GM06990 (cell line): ENCODE measurements around the gene BCORL1.

ENCODE experiments used
- DNase-seq: peaks from one replicate; pipeline ENCODE4 v3.0.0-alpha.2; 2011; ENCODE audit not compliant: insufficient read length; ENCODE audit errors: extremely low read depth
- H3K27me3 ChIP-seq: replicated peaks from 2 replicates; pipeline ENCODE4 v1.6.0; 2011; ENCODE audit warnings: low read length; ENCODE audit not compliant: control insufficient read depth, insufficient read depth
- H3K36me3 ChIP-seq: 2 replicates; pipeline ENCODE4 v1.5.1; 2011; ENCODE audit warnings: low read length; ENCODE audit not compliant: control insufficient read depth, insufficient read depth
- H3K4me3 ChIP-seq: replicated peaks from 2 replicates; pipeline ENCODE4 v1.5.1; 2011; ENCODE audit warnings: low read depth, mild to moderate bottlenecking, control low read depth, low read length
- CTCF ChIP-seq: IDR thresholded peaks from 2 replicates; pipeline ENCODE4 v1.5.1; 2011; ENCODE audit warnings: low read length, control low read depth, mild to moderate bottlenecking, inconsistent platforms; ENCODE audit not compliant: insufficient read depth, poor library complexity, severe bottlenecking

Gene BCORL1

DNA sequence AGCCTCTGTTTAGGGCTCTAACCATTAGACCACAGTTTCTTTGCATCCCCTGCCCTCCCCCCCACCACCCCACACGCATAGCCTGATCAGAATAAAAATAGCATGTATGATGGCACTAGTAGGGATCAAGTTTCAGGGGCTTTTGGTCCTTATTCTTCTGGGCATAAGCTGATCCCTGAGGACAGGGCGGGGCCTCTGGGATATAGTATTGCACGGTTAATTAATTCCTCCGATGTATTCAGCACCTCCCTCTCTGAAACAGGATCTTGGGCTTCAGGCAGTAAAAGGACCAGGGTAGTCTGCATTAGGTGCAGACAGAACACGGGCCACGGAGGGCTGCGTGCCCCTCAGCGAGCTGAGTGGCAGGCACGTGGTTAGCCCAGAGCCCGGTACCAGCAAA is 70.8 kb downstream of the BCORL1 start:
- no peak for DNase-seq

DNA sequence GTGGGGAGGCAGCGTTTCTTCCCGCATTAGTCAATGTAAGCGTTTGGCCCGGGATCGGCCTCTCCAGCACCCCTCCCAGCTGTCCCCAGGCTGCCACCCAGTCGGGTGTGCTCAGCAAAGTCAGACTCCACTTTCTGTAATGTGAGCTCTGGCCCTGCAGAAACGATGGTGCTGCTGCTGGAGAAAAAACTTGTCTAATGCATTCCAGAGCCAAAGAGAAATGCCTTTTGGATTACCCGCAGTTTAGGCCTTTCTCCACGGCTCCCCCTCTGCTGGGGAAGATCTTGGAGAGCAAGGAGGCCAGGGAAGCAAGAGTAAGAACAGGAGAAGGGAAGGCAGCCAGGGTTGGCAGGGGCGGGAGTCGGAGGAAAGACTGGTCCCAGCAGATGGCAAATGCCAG is 72.7 kb downstream of the BCORL1 start:
- Histone ChIP-seq H3K4me3 (no peak overlapping the region), H3K36me3 (no peaks in the 10 kb centered on the region; the same call in 1 of the 2 replicates), H3K27me3 (no peaks in the 10 kb centered on the region)
- DNase-seq, result no peak
- TF ChIP-seq CTCF, result no peak

More for the DNA sequence above, 70.8 kb downstream of the BCORL1 start:
- TF ChIP-seq CTCF, result no peak
- Histone ChIP-seq H3K27me3 (no peaks in the 10 kb centered on the region), H3K36me3 (no peaks in the 10 kb centered on the region; the same call in 1 of the 2 replicates), H3K4me3 (no peak overlapping the region)

GRCh38 chrX:130055899-130056298 is 73.5 kb downstream of the BCORL1 start:
- TF ChIP-seq CTCF, result no peak
- DNase-seq, result no peak
- Histone ChIP-seq H3K4me3 (no peak overlapping the region), H3K27me3 (no peaks in the 10 kb centered on the region), H3K36me3 (no peaks in the 10 kb centered on the region; the same call in 1 of the 2 replicates)

- no peaks in the 10 kb centered on the region for H3K27me3 ChIP-seq
- no peak overlapping the region for H3K4me3 ChIP-seq
- no peak for TF ChIP-seq CTCF
- no peaks in the 10 kb centered on the region; the same call in 1 of the 2 replicates for H3K36me3 ChIP-seq
- no peak for DNase-seq
Observed at GRCh38 chrX:130057209-130057608, 74.8 kb downstream of the BCORL1 start.

DNA sequence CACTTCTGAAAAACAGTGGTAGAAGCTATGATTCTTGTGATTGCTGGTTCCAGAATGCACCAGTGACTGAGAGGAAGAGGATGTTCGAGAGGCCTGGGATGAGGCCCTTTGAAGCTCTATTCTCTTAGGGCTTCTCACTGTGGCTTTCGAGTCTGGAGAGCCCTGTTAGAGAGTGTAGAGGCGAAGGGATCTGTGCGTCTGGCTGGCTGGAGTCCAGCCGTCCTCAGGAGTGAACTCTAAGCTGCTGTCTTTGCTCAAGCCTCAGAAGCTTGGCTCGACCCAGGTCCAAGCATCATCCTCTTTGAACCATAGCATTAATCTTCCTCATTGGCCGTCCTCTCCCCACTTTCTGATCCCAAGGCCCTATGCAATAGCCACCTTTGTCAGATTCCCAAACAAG is 76.2 kb downstream of the BCORL1 start:
- no peaks in the 10 kb centered on the region for H3K36me3 ChIP-seq
- no peaks in the 10 kb centered on the region for H3K27me3 ChIP-seq
- no peak for TF ChIP-seq CTCF
- no peak for DNase-seq
- no peak overlapping the region for H3K4me3 ChIP-seq
